HepG2 (cell line): ENCODE results near the gene ALB. TPM values are rescaled to one million over a fixed set of nuclear protein-coding genes. Genes with fewer than 3 reads are reported as not detected.

ENCODE experiments used
- ATM ChIP-seq: fragments of 450-650 bp; IDR thresholded peaks from 2 replicates; pipeline ENCODE4 v1.7.1; 2017; ENCODE audit warnings: mild to moderate bottlenecking, borderline replicate concordance
- BCL6 ChIP-seq: IDR thresholded peaks from 2 replicates; pipeline ENCODE4 v1.6.1; 2016; ENCODE audit warnings: missing genetic modification reagents, missing compliant biosample characterization
- CCAR2 ChIP-seq: fragments of 200-400 bp; formaldehyde crosslinking; optimal IDR thresholded peaks from 2 replicates; pipeline ENCODE3; 2018; ENCODE audit warnings: low read depth, mild to moderate bottlenecking, low read length, moderate library complexity
- ERF ChIP-seq: IDR thresholded peaks from 2 replicates; pipeline ENCODE4 v1.6.1; 2018; ENCODE audit warnings: missing biosample characterization, missing genetic modification reagents
- KDM1A ChIP-seq: IDR thresholded peaks from 2 replicates; pipeline ENCODE4 v1.6.1; 2016; ENCODE audit warnings: missing compliant biosample characterization
- KIAA2018 ChIP-seq: sonication (generic); formaldehyde crosslinking; IDR thresholded peaks from 2 replicates; pipeline ENCODE4 v1.5.0; 2020; ENCODE audit warnings: mild to moderate bottlenecking, missing genetic modification reagents, borderline replicate concordance
- MIER2 ChIP-seq: IDR thresholded peaks from 2 replicates; pipeline ENCODE4 v1.6.1; 2016; ENCODE audit warnings: missing biosample characterization, missing genetic modification reagents
- NFE2L1 ChIP-seq: sonication (generic); formaldehyde crosslinking; IDR thresholded peaks from 2 replicates; pipeline ENCODE4 v1.4.0; 2020; ENCODE audit warnings: missing genetic modification reagents, mild to moderate bottlenecking, borderline replicate concordance
- PTBP1 ChIP-seq: fragments of 200-400 bp; formaldehyde crosslinking; IDR thresholded peaks from 2 replicates; pipeline ENCODE4 v1.6.1; 2018; ENCODE audit warnings: low read length, low read depth; ENCODE audit not compliant: poor library complexity, severe bottlenecking
- RNF2 ChIP-seq: fragments of 450-650 bp; conservative IDR thresholded peaks from 2 replicates; pipeline ENCODE4 v1.6.1; 2016; ENCODE audit warnings: low read depth
- SRSF9 ChIP-seq: fragments of 200-400 bp; formaldehyde crosslinking; IDR thresholded peaks from 2 replicates; pipeline ENCODE4 v1.6.1; 2018; ENCODE audit warnings: borderline replicate concordance, mild to moderate bottlenecking, low read depth, low read length; ENCODE audit not compliant: insufficient read depth, poor library complexity, severe bottlenecking
- TOPORS ChIP-seq: sonication (generic); formaldehyde crosslinking; IDR thresholded peaks from 2 replicates; pipeline ENCODE4 v1.8.0; 2023; ENCODE audit warnings: mild to moderate bottlenecking, missing genetic modification reagents
- ZNF232 ChIP-seq: sonication (generic); formaldehyde crosslinking; IDR thresholded peaks from 2 replicates; pipeline ENCODE4 v1.4.0; 2020; ENCODE audit warnings: missing genetic modification reagents, borderline replicate concordance
- ZNF547 ChIP-seq: sonication (generic); formaldehyde crosslinking; IDR thresholded peaks from 2 replicates; pipeline ENCODE4 v1.5.1; 2020; ENCODE audit warnings: mild to moderate bottlenecking, missing genetic modification reagents
- ZNF552 ChIP-seq: sonication (generic); formaldehyde crosslinking; IDR thresholded peaks from 2 replicates; pipeline ENCODE4 v1.9.0; 2022; ENCODE audit warnings: missing genetic modification reagents, mild to moderate bottlenecking, borderline replicate concordance
- ZNF660 ChIP-seq: sonication (generic); formaldehyde crosslinking; IDR thresholded peaks from 2 replicates; pipeline ENCODE4 v1.5.1; 2020; ENCODE audit warnings: mild to moderate bottlenecking, low read depth, missing genetic modification reagents, borderline replicate concordance
- ZNF788 ChIP-seq: sonication (generic); formaldehyde crosslinking; IDR thresholded peaks from 2 replicates; pipeline ENCODE4 v1.5.0; 2020; ENCODE audit warnings: mild to moderate bottlenecking, missing genetic modification reagents, borderline replicate concordance
- polyA plus RNA-seq, 8 experiments: library from polyadenylated mRNA; depleted of rRNA in 3 of 8; stranded (reverse) in 7 of 8; unstranded in 1 of 8; fragments of >200 nt; fragmentation: Illumina TruSeq in 4 of 8; extraction: Trizol in 4 of 8; gene quantifications; 2 replicates each; pipeline versions ENCODE4 v1.2.1 to v1.2.3, GENCODE V29; 2011 to 2016; ENCODE audit warnings: low read depth in 4 of 8, missing spikeins in 1 of 8, mixed read lengths in 1 of 8; ENCODE audit not compliant: insufficient read depth in 1 of 8
- total RNA-seq, 5 experiments: library from RNA; depleted of rRNA; stranded (reverse); fragments of >200 nt; fragmentation: Illumina TruSeq; extraction: Trizol; gene quantifications; 2 replicates each; pipeline ENCODE4 v1.2.3, GENCODE V29; 2016; ENCODE audit warnings: low read depth in 1 of 5

The ALB gene
- total and polyA plus RNA-seq, 2 of the 13 experiments (the other 11 are each of a cell fraction or from before 2014, with no cell fraction given) = 22,259 to 22,625 TPM

- no peak for TF ChIP-seq KIAA2018
- peak; percentile 93 for TF ChIP-seq BCL6 (CRISPR knock-in tag)
- no peak for TF ChIP-seq TOPORS
- TF ChIP-seq SRSF9 = no peak
- TF ChIP-seq MIER2 = no peak
- TF ChIP-seq ERF (CRISPR knock-in tag) = peak; percentile 69
- TF ChIP-seq ZNF232 (CRISPR knock-in tag) = no peak
- TF ChIP-seq ZNF552 = no peak
- no peak for TF ChIP-seq RNF2
- TF ChIP-seq ZNF547 (CRISPR knock-in tag) = 0 out of 2 replicates have a peak, but pooled peaks have one; percentile 23
- no peak for TF ChIP-seq ATM
- TF ChIP-seq KDM1A (CRISPR knock-in tag) = peak; percentile 50; the same call in 1 of the 2 replicates
- no peak for TF ChIP-seq NFE2L1
- TF ChIP-seq ZNF660 (CRISPR knock-in tag) = no peak
- no peak for TF ChIP-seq PTBP1
- TF ChIP-seq CCAR2 = no peak
- no peak for TF ChIP-seq ZNF788
Observed at GRCh38 chr4:73432169-73433000, 28.3 kb downstream of the ALB start (continued).
